ENCODE results near the gene MCL1.
"Not testable (repeated sequence)": the region's sequence is repeated elsewhere in the genome, so short reads cannot be mapped to it uniquely, and the experiment has no call there.

Gene MCL1

DNA sequence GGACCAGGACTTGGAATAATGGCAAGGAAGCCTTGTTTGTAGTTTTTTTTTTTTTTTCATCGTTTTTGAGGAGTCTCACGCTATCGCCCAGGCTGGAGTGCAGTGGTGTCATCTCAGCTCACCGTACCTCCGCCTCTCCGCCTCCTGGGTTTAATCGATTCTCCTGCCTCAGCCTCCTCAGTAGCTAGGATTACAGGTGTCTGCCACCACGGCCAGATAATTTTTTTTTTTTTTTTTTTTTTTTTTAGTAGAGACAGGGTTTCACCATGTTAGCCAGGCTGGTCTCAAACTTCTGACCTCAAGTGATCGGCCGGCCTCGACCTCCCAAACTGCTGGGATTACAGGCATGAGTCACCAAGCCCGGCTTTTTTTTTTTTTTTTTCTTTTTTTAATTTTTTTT lies 23.0 kb upstream of the MCL1 start:
- DNase-seq (ENCODE audit: low read depth) = not testable (repeated sequence)

DNA sequence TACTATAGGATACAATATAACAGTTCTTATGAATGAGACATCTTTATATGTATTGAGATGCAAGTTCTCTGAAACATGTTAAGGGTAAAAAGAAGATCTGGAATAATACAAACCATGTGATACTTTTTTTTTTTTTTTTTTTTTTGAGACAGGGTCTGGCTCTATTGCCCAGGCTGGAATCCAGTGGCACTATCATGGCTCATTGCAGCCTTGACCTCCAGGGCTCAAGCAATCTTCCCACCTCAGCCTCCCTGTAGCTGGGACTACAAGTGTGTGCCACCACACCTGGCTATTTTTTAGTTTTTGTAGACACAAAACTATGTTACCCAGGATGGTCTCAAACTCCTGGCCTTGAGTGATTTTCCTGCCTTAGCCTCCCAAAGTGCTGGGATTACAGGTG lies 22.1 kb upstream of the MCL1 start:
- DNase-seq (ENCODE audit: low read depth) = no peak

GRCh38 chr1:150598346-150598745 lies 18.9 kb upstream of the MCL1 start:
- DNase-seq (ENCODE audit: low read depth) = not testable (repeated sequence)

GRCh38 chr1:150596976-150597375 lies 17.6 kb upstream of the MCL1 start:
- no peak for DNase-seq (ENCODE audit: low read depth)

- no peak for DNase-seq (ENCODE audit: low read depth)
Observed at GRCh38 chr1:150596095-150596892, 16.9 kb upstream of the MCL1 start.

- no peak for DNase-seq (ENCODE audit: low read depth)
Observed at GRCh38 chr1:150582371-150582770, 3.0 kb upstream of the MCL1 start.

DNA sequence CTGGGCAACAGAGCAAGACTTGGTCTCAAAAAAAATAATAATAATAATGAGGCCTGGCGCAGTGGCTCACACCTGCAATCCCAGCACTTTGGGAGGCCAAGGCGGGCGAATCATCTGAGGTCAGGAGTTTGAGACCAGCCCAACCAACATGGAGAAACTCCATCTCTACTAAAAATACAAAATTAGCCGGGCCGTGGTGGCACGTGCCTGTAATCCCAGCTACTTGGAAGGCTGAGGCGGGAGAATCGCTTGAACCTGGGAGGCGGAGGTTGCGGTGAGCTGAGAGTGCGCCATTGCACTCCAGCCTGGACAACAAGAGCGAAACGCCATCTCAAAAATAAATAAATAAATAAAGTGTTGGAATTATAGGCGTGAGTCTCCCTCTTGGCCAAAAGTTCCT lies 2.6 kb upstream of the MCL1 start:
- not testable (repeated sequence) for DNase-seq (ENCODE audit: low read depth)

DNA sequence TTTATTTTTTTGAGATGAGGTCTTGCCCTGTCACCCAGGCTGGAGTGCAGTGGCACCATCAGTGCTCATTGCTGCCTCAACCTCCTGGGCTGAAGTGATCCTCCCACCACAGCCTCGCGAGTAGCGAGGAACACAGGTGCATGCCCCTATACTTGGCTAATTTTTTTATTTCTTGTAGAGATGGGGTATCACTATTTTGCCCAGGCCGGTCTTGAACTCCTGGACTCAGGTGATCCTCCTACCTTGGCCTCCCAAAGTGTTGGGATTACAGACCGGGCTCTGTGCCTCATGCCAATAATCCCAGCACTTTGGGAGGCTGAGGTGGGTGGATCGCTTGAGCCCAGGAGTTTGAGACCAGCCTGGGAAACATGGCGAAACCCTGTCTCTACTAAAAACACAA lies 2.0 kb upstream of the MCL1 start:
- not testable (repeated sequence) for DNase-seq (ENCODE audit: low read depth)

DNA sequence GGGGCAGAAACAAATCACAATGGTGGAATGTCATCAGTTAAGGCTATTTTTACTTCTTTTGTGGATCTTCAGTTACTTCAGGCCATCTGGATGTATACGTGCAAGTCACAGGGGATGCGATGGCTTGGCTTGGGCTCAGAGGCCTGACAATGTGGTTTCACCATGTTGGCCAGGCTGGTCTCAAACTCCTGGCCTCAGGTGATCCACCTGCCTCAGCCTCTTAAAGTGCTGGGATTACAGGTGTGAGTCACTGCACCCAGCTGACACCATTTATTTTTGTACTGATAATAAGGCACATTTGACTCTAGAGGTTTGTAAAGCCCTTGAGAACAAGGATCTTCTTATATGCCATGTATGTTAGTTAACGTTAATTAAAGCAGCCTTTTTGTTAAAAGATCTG lies 1.6 kb upstream of the MCL1 start:
- DNase-seq (ENCODE audit: low read depth) = not testable (repeated sequence)

GRCh38 chr1:150579945-150580642 lies 684 bp upstream of the MCL1 start:
- DNase-seq (ENCODE audit: low read depth) = no peak

DNA sequence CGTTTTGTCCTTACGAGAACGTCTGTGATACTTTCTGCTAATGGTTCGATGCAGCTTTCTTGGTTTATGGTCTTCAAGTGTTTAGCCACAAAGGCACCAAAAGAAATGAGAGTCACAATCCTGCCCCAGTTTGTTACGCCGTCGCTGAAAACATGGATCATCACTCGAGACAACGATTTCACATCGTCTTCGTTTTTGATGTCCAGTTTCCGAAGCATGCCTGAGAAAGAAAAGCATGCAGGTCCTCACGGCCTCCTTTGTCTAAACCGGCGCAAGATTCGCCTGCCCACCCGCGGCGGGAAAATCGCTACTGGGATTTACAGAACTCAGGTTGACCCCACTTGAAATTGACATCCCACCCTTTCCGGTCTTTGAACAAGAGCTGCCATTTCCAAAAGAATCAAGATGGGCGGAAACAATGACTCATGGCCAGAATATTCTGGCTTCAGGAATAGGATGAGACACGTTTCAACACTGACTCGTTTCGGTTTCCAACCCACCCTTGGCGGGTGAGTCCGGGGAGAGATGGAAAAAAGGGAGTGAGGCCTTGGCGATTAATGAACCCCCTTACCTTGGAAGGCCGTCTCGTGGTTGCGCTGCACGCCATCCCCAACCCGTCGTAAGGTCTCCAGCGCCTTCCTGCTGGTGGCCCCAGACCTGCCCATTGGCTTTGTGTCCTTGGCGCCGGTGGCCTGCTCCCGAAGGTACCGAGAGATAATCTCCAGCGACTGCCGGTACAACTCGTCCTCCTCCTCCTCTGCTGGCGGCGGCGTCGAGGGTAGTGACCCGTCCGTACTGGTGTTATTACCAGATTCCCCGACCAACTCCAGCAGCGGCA lies 919 bp downstream of the MCL1 start:
- DNase-seq (ENCODE audit: low read depth) = peak; percentile 78

DNA sequence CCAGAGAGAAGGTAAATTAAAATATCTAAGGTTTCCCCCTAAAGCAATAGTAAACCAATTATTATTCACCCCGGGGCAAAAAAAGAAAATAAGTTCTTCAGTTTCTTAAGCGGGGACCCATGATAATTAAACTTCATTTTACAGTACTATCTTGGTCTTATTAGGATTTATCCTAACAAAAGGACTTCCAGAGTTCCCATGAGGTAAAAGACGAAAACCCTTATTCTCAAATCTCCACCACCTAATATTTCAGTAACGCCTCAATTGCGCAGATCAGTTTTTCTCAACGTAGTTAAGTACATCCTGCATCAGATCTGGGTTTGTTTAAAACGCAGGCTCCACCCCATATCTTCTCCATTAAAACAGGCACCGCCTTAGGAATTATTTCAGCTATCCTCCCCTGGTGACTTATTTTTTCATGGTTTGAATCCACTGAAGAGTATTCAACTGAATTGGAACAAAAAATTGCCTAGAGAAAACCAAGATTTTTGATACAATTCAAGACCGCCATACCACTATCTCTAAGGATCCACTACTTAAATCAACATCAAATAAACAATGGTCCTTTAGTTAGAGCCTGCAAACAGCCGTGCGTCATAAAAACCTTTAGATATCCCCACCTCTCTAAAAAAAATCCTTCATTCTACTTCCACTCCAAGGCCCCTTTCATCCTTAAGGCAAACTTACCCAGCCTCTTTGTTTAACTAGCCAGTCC lies 1.7 kb downstream of the MCL1 start:
- DNase-seq (ENCODE audit: low read depth) = no peak

- DNase-seq (ENCODE audit: low read depth) = no peak
Observed at GRCh38 chr1:150576794-150577556, 2.4 kb downstream of the MCL1 start.

DNA sequence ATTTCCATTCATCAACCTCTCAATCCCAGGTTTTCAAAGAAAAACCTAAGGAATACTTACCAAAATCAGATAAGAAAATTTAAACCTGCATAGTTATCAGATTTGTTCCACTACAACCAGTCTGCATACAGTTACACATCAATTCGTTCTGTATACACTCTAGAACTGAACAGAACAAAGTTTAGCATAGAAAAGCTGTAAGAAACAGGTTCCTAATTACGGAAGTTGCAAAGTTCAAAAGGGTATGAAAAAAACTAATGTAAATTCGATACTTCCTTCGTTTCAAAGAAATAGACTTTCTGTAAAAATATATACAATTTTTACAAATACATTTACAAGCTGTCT lies 3.1 kb downstream of the MCL1 start:
- DNase-seq (ENCODE audit: low read depth) = no peak

DNA sequence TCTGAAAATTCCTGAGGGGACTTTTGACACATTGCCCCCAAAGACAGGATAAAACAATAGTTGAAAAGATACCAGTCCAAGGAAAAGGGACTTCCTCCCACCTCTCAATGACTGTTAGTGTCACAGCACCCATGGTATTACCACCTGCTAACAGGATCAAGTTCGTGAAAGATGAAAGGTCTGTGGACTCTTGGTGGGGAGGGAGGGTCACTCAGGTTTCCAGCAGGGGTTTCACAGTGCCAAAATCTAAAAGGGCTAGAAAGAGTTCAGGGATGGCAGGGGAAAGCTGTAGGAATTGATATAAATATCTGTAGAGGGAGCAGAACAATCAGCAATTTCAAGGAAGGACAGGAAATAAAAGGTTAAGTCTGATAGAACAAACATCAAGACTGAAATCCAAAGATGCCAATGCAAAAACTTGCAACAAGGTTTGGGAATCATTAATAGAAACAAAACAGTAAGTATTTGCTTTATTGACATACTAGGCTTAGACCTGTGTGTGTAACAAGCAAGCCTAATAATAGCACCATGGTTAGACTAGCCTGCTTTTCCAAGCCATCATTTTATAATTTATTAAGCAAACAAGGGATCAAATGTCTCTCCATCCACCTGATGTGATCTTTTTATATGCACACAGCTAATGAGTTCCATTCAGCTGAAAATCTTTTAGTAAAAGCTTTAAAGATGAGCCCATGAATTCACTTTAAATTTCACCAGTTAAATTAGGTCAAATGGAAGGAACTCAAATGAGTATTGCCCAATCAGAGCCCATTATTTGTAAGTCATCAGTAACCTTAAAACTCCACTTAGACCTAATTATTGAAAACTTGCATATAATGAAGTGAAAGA lies 3.7 kb downstream of the MCL1 start:
- no peak for DNase-seq (ENCODE audit: low read depth)

GRCh38 chr1:150575072-150575489 lies 4.3 kb downstream of the MCL1 start:
- no peak for DNase-seq (ENCODE audit: low read depth)

DNA sequence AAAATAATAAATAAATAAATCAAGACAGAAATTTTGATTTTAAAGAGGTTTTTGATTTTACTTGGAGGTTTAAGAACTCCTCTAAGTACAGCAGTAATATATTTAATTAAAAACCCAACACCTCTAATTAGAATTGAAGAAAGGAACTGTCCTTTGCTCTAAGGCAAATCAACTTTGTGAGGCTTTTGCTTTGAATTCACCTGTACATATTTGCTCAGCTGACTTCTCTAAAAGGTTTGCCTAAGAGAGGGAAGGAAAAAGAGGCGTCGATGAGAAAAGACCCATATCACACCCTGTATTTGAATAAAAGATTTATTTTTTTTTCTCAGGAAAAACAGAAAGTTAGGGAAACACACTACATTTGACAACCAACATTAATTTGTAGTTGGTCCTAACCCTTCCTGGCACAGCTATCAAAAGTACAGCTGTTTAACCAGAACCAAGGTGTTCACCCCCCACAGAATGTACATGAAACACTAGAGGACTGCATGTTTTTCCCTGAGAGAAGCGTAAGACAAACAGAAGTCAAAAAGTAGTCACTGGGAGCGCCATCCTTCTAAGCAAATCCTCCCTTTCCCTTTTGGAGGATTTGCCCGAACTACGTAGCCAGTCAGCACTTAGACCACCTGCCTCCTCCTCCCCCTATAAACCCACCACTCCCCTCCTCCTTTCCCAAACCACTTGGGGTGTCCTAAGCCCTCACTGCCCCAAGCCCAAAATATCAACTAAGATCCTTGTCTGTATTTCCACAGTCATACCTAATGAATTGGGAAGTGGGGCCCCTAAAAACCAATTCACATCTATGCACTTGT lies 4.9 kb downstream of the MCL1 start:
- no peak for DNase-seq (ENCODE audit: low read depth)

DNA sequence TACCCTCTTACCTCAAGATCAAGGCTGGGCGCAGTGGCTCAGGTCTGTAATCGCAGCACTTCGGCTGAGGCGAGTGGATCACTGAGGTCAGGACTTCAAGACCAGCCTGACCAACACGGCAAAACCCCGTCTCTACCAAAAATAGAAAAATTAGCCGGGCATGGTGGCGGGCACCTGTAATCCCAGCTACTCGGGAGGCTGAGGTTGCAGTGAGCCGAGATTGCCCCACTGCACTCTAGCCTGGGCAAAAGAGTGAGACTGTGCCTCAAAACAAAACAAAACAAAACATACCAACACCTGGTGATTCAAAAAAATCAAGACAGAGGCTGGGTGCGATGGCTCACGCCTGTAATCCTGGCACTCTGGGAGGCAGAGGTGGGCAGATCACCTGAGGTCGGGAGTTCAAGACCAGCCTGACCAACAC lies 5.8 kb downstream of the MCL1 start:
- DNase-seq (ENCODE audit: low read depth) = not testable (repeated sequence)

DNA sequence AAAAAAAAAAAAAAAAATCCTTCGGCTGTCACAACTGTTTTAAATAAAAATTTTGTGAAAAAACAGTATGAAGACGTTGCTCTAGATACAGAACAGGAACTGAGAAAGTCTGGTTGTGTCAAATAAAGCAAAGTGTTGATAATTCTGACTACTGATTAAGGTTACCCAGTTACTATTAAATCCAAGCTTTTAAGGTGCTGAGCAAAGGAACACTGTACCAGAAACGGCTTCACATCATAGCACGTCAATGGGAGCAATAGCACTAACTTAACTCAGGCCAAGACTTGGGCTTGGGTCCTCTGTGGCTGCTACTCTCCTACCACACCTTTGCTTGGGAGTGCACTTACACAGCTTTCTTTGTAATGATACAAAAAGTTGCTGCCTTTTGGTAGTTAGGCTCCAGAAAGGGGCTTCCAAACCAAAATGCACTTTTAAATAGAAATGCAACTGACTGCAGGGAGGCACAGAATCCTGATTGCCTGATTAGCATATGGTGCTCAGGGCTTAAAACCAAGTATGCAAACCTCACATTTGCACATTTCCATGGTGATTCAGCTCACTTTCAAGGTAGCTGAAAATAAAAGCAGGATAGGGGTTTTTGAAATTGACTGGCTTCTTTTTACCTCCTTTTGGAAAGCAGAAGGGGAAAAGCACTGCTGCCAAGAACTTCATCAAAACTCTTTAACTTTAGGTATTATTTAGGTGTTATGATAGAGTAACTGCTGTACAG lies 6.3 kb downstream of the MCL1 start:
- no peak for DNase-seq (ENCODE audit: low read depth)
